Measurements from ENCODE around the gene CDK14. TPM values are rescaled to one million over a fixed set of nuclear protein-coding genes. Genes with fewer than 3 reads are reported as not detected.

Gene CDK14
- total RNA-seq, 4 donors from 2014 or later: 29.3 to 37.8 (median 33.0) TPM

GRCh38 chr7:91233212-91233611, 637.1 kb downstream of the CDK14 start:
- H3K4me3 ChIP-seq (replicated peaks in 1 of 3): no peak overlapping the region
- no peak for DNase-seq
- 75 to 84% methylated on average over 8 of the region's 8 CpGs for WGBS, 2 donors
- TF ChIP-seq POLR2A (IDR thresholded peaks at IDR 0.05) (no peak), CTCF (IDR thresholded peaks at IDR 0.05) (no peak)
- no peaks in the 10 kb centered on the region for H3K9me3 ChIP-seq
- intact Hi-C loops (cut with DNase I): no loop called here
- no peaks in the 10 kb centered on the region for H3K4me1 ChIP-seq
- H3K27ac ChIP-seq: no peak overlapping the region
- H3K36me3 ChIP-seq: no peaks in the 10 kb centered on the region
- no peaks in the 10 kb centered on the region for H3K27me3 ChIP-seq

- intact Hi-C loops (cut with DNase I): no loop called here
- H3K27ac ChIP-seq: no peak overlapping the region
- TF ChIP-seq POLR2A (IDR thresholded peaks at IDR 0.05) (no peak), CTCF (IDR thresholded peaks at IDR 0.05) (no peak)
- H3K36me3 ChIP-seq: no peaks in the 10 kb centered on the region
- H3K4me3 ChIP-seq (replicated peaks in 1 of 3): no peak overlapping the region
- H3K27me3 ChIP-seq: no peaks in the 10 kb centered on the region
- no peaks in the 10 kb centered on the region for H3K9me3 ChIP-seq
- DNase-seq: no peak
- H3K4me1 ChIP-seq: peaks cover 4 to 13% of the 10 kb centered on the region in 2 donors
- 95% methylated on average over 6 of the region's 6 CpGs for WGBS, 2 donors
These were observed 639.2 kb downstream of the CDK14 start for GRCh38 chr7:91235211-91235832.

- intact Hi-C loops (cut with DNase I): no loop called here
- H3K36me3 ChIP-seq: no peaks in the 10 kb centered on the region
- DNase-seq: no peak
- no peaks in the 10 kb centered on the region for H3K27me3 ChIP-seq
- H3K4me3 ChIP-seq (replicated peaks in 1 of 3): no peak overlapping the region
- no peak overlapping the region for H3K27ac ChIP-seq
- H3K4me1 ChIP-seq: peaks cover 4 to 14% of the 10 kb centered on the region in 2 donors
- WGBS, 2 donors: 50 to 86% methylated on average over 2 of the region's 2 CpGs
- TF ChIP-seq CTCF (IDR thresholded peaks at IDR 0.05): no peak
- TF ChIP-seq POLR2A (IDR thresholded peaks at IDR 0.05): no peak
- no peaks in the 10 kb centered on the region for H3K9me3 ChIP-seq
These were observed 643.1 kb downstream of the CDK14 start for GRCh38 chr7:91239171-91239604.

- H3K27me3 ChIP-seq: no peaks in the 10 kb centered on the region
- no peaks in the 10 kb centered on the region for H3K36me3 ChIP-seq
- H3K4me3 ChIP-seq (replicated peaks in 1 of 3): no peak overlapping the region
- TF ChIP-seq CTCF (IDR thresholded peaks at IDR 0.05): no peak
- TF ChIP-seq POLR2A (IDR thresholded peaks at IDR 0.05): no peak
- peak; percentile 42 to 49 for DNase-seq
- no peaks in the 10 kb centered on the region for H3K9me3 ChIP-seq
- intact Hi-C loops (cut with DNase I): no loop called here
- no peak overlapping the region for H3K27ac ChIP-seq
- H3K4me1 ChIP-seq: peaks cover 4 to 14% of the 10 kb centered on the region in 2 donors
- WGBS, 2 donors: 45 to 52% methylated on average over 1 of the region's 1 CpG
These were observed 643.7 kb downstream of the CDK14 start for GRCh38 chr7:91239772-91240171.

GRCh38 chr7:91240376-91240941, 644.3 kb downstream of the CDK14 start:
- DNase-seq: no peak
- Histone ChIP-seq H3K4me3 (replicated peaks in 1 of 3) (no peak overlapping the region), H3K27me3 (no peaks in the 10 kb centered on the region), H3K27ac (no peak overlapping the region), H3K36me3 (no peaks in the 10 kb centered on the region), H3K9me3 (no peaks in the 10 kb centered on the region), H3K4me1 (peaks cover 4 to 14% of the 10 kb centered on the region in 2 donors)
- WGBS, 2 donors: 39 to 44% methylated on average over 2 of the region's 2 CpGs
- TF ChIP-seq POLR2A (IDR thresholded peaks at IDR 0.05) (no peak), CTCF (IDR thresholded peaks at IDR 0.05) (no peak)
- intact Hi-C loops (cut with DNase I): no loop called here
